ENCODE measurements around the gene SEMA4A. TPM values are rescaled to one million over a fixed set of nuclear protein-coding genes. Genes with fewer than 3 reads are reported as not detected.

Gene SEMA4A
- total and polyA plus RNA-seq, 9 of the 15 experiments (the other 6 are each of a cell fraction or from before 2014, with no cell fraction given) = 0.04 to 1.7 (median 0.45) TPM

DNA sequence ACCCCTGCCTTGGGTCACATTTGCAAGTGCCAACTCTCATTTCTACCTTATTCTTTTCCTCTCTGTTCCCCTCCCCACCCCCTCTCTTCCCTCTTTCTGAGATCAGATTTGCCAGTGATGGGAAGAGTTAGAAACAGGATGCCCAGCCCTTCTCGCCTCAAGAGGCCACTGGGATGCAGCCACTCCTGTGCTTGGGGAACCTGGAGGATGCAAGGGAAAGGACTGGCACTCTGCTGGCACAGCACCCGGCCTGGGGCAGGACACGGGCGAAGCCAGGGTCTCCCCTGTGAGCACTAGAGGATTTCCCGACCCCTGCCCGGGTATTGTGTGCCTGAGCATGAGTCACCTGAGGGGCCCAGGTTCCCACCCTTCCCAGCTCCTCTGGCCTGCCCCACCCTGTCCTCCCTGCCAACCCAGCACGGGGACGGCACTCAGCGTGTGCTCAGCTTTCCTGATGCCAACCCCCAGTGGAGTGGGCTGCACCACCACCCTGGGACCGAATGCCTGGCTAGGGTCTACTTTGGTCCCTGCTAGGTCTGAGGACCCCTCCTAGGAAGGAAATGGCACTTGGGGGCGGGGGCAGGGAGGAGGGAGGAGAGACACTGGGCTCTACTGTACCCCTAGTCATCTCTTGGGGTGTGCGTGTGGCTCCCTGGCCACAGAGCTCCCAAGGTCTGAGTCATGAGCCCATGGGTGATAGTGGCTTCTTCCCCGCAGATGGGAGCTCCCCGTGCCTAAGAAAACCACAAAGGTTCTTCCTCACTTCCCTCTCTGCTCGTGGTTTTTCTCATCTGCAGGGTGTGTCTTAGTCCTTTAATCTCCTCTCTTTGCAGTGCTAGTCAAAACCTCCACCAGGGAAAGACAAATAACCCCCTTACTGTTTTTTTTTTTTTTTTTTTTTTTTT, 26.5 kb upstream of the SEMA4A start (continued):
- TF ChIP-seq MYNN (IDR thresholded peaks at IDR 0.05) (peak; percentile 89), MYNN (CRISPR knock-in tag; IDR thresholded peaks at IDR 0.05) (no peak), SP1 (CRISPR knock-in tag; IDR thresholded peaks at IDR 0.05) (0 out of 2 replicates have a peak, but pooled peaks have one; percentile 13), EWSR1 (IDR thresholded peaks at IDR 0.05; ENCODE audit: borderline replicate concordance, low read depth, partially characterized antibody) (no peak), ZNF696 (CRISPR knock-in tag; conservative IDR thresholded peaks at IDR 0.05) (no peak), ETV6 (IDR thresholded peaks at IDR 0.05; ENCODE audit: borderline replicate concordance in 1 of 2, low read depth in 2 of 2, low read length in 1 of 2) (peak in 1 of 2 experiments; percentile 42; a peak in 1 of 4 replicates), ETV6 (CRISPR knock-in tag; IDR thresholded peaks at IDR 0.05; ENCODE audit: borderline replicate concordance) (no peak), FOS (IDR thresholded peaks at IDR 0.05; ENCODE audit: extremely low read depth, insufficient read length) (peak; percentile 12), RNF2 (IDR thresholded peaks at IDR 0.05) (0 out of 2 replicates have a peak, but pooled peaks have one; percentile 17)
- TF ChIP-seq, protein P1, sequence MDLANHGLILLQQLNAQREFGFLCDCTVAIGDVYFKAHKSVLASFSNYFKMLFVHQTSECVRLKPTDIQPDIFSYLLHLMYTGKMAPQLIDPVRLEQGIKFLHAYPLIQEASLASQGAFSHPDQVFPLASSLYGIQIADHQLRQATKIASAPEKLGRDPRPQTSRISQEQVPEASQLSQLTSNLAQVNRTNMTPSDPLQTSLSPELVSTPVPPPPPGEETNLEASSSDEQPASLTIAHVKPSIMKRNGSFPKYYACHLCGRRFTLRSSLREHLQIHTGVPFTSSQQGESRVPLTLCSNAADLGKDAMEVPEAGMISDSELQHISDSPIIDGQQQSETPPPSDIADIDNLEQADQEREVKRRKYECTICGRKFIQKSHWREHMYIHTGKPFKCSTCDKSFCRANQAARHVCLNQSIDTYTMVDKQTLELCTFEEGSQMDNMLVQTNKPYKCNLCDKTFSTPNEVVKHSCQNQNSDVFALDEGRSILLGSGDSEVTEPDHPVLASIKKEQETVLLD (IDR thresholded peaks at IDR 0.05) = peak; percentile 62; the same call in 1 of the 2 replicates
- TF ChIP-seq, protein P2, sequence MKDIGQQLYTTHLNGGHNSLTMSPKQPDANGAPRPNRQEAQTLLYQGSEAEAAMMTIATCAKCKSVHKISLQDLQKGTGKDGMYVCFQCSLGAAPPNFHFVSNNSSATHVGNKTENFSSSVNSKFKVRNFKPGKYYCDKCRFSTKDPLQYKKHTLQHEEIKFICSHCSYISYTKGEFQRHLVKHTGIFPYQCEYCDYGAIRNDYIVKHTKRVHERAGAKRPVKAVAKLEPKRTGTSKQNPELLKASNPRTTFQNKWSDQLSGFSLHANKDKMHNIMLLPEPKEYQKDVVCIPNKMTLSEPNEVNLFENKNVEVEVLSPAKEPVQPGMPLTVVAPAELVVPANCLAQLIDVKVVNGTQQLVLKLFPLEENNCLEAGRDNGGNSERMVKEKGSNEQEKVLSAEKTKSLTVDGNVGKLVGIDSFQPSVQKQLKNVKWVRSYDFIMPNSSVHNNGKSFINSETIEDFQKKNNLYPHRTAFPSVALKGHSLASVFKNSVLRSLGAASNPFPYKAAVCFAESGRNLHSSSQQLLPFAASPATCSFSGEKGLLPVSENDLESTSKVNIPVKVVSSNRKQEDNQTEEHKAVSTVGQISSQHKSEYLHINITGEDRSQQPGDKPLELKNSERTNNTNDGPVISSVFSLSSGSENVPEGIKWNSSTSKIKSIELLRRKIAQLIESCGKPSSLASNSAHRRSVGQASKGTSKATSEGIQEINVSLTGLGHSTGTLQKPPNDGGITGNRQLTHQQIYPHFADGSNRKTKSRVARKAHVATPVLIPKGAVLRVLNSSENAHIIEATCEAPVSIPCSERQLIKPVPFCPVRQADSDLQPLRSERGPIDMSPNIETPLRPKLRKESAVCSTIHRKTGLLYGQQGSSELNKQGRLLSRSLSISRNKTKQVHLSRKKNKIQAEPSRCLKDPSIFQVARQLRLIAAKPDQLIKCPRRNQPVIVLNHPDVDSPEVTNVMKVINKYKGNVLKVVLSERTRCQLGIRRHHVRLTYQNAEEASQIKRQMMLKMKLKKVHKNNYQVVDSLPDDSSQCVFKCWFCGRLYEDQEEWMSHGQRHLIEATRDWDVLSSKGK (CRISPR knock-in tag; IDR thresholded peaks at IDR 0.05) = no peak
